Omental fat pad (tissue), 4 donors: ENCODE measurements around the gene ZDHHC7. TPM values are rescaled to one million over a fixed set of nuclear protein-coding genes. Genes with fewer than 3 reads are reported as not detected.
A peak's percentile ranks its signal among the peaks of the same experiment; 100 is the strongest.

ENCODE experiments used
- ATAC-seq: fragments of 150-250 bp; one replicate; pipeline ENCODE4 v1.9.1; 2016; ENCODE audit warnings: mild to moderate bottlenecking, moderate library complexity; ENCODE audit not compliant: low FRiP score
- DNase-seq: peaks from one replicate; pipeline ENCODE4 v3.0.0-alpha.2; 2019; ENCODE audit warnings: low spot score
- total RNA-seq, 4 donors: library from RNA; depleted of rRNA; stranded (reverse); fragments of >200 nt; gene quantifications; one replicate each; pipeline ENCODE4 v1.1.0, GENCODE V29; 2016
- TF ChIP-seq, protein P1 (sequence below), 3 donors: fragments of 450-650 bp; IDR thresholded peaks; one replicate each; pipeline ENCODE4 v1.5.1; 2016 to 2017; ENCODE audit warnings: antibody characterized with exemption in 3 of 3, mild to moderate bottlenecking in 3 of 3, moderate library complexity in 2 of 3

The ZDHHC7 gene
- total RNA-seq, 4 donors from 2014 or later: 41.3 to 72.2 (median 51.3) TPM

DNA sequence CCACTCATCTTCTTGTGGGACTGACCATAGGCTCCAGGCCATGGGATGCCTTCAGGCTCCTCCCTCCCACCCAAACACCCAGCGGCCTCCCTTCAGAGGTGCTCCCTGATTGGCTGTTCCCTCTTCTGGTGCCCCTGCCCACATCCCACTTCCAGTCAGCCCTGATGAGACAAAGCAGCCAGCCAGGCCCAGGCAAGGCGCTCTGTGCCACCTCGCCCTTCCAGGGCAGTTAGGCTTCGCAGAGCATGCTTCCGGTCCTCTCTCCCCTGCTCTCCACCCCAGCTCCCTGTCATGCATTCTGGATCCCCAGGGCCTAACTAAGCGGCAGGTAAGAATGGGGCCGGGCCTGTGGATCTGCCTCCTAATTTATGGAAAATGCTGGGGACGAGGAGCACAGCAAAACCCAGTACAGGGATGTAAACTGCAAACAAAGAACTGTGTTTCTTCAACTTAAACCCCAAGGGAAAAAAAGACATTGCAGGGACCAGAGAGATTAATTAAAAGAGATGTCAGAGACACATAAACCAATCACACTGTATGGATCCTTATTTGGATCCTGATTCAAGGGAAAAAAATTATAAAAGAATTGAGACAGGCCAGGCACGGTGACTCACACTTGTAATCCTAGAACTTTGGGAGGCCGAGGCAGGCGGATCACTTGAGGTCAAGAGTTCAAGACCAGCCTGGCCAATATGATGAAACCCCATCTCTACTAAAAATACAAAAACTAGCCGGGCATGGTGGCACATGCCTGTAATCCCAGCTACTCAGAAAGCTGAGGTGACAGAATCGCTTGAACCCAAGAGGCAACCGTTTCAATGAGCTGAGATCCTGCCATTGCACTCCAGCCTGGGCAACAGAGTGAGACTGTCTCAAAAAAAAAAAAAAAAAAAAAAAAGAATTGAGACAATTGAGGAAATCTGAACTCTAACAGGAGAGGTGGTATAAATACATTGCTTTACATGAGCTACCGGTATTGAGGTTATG, 26.0 kb downstream of the ZDHHC7 start:
- ATAC-seq (peak; percentile 19), DNase-seq (no peak)

DNA sequence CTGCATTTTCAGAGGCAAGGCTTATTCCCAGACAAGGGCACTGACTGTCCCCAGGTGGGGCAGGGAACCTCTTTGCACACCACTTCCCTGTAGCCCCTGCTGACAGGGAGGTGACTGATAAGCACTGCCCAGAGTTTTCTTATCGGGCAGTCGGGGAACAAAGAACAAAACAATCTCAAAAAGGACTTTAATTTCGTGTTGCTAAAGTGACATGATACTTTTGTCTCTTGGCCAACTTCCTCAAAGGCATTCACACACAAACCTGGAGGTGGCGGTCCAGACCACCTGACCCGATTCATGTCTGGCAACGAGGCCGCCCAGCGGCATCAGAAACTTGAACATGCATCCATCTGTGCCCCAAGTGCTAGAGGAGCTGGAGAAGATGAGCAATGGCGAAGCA, 28.9 kb downstream of the ZDHHC7 start:
- TF ChIP-seq, protein P1, sequence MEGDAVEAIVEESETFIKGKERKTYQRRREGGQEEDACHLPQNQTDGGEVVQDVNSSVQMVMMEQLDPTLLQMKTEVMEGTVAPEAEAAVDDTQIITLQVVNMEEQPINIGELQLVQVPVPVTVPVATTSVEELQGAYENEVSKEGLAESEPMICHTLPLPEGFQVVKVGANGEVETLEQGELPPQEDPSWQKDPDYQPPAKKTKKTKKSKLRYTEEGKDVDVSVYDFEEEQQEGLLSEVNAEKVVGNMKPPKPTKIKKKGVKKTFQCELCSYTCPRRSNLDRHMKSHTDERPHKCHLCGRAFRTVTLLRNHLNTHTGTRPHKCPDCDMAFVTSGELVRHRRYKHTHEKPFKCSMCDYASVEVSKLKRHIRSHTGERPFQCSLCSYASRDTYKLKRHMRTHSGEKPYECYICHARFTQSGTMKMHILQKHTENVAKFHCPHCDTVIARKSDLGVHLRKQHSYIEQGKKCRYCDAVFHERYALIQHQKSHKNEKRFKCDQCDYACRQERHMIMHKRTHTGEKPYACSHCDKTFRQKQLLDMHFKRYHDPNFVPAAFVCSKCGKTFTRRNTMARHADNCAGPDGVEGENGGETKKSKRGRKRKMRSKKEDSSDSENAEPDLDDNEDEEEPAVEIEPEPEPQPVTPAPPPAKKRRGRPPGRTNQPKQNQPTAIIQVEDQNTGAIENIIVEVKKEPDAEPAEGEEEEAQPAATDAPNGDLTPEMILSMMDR (IDR thresholded peaks at IDR 0.05): no peak
- DNase-seq: no peak
- ATAC-seq: no peak

More for the DNA sequence above, 26.0 kb downstream of the ZDHHC7 start:
- TF ChIP-seq, protein P1 (IDR thresholded peaks at IDR 0.05): no peak

- no peak for DNase-seq
- TF ChIP-seq, protein P1 (IDR thresholded peaks at IDR 0.05): no peak
- no peak for ATAC-seq
Observed at GRCh38 chr16:84979516-84979915, 31.8 kb downstream of the ZDHHC7 start.

- ATAC-seq: no peak
- TF ChIP-seq, protein P1 (IDR thresholded peaks at IDR 0.05): no peak
- no peak for DNase-seq
Observed at GRCh38 chr16:84976644-84977400, 34.5 kb downstream of the ZDHHC7 start.

GRCh38 chr16:84975522-84975921, 35.8 kb downstream of the ZDHHC7 start:
- no peak for DNase-seq
- TF ChIP-seq, protein P1 (IDR thresholded peaks at IDR 0.05): no peak
- no peak for ATAC-seq

GRCh38 chr16:84975066-84975465, 36.3 kb downstream of the ZDHHC7 start:
- DNase-seq: no peak
- no peak for ATAC-seq
- TF ChIP-seq, protein P1 (IDR thresholded peaks at IDR 0.05): no peak
